HepG2 (cell line): Measurements from ENCODE around the gene ARID5B. TPM values are rescaled to one million over a fixed set of nuclear protein-coding genes. Genes with fewer than 3 reads are reported as not detected.

ENCODE experiments used
- ATAC-seq: fragments of 200-7000 bp; cut with Tn5 transposase; 3 replicates; pipeline ENCODE4 v1.9.1; 2020; ENCODE audit warnings: mild to moderate bottlenecking, moderate library complexity
- BruUV-seq: library from RNA; stranded (reverse); fragments of 400-500 nt; replicated peaks from 2 replicates; lab custom pipeline; 2021; lab: Mats Ljungman, UMichigan
- CTCF ChIA-PET: fragments of 300-600 bp; formaldehyde crosslinking; extraction: SDS; loops from one replicate; lab custom pipeline; 2021; ENCODE audit warnings: low total read pairs, inconsistent platforms, low intra/inter-chr PET ratio; lab: Yijun Ruan, JAX
- POLR2A ChIA-PET: fragments of 350-600 bp; sonication (Branson Sonifier 250); formaldehyde crosslinking; loops from one replicate; lab custom pipeline; 2020; ENCODE audit warnings: antibody characterized with exemption, inconsistent platforms; lab: Yijun Ruan, JAX
- DNase-seq: peaks from one replicate; pipeline ENCODE4 v3.0.0-alpha.2; 2015; ENCODE audit warnings: low spot score
- FAIRE-seq: peaks from 3 replicates; lab custom pipeline; 2011; peaks lifted over from hg19 to GRCh38; lab: Jason Lieb, UNC
- H2AFZ ChIP-seq: one replicate; pipeline ENCODE4 v1.6.1; 2011; ENCODE audit warnings: low read length, inconsistent platforms
- H3K27ac ChIP-seq: fragments of 300-600 bp; 3 replicates; pipeline ENCODE4 v1.8.0; 2011; ENCODE audit warnings: mixed run types, mild to moderate bottlenecking, mixed read lengths, low read length, inconsistent platforms; ENCODE audit not compliant: insufficient read depth; ENCODE audit errors: extremely low read length
- H3K27me3 ChIP-seq, 2 experiments: fragments of 200-600 bp in 1 of 2; 2 replicates in 1 of 2; 3 replicates in 1 of 2; pipeline versions ENCODE4 v1.6.0 to v1.8.0; 2011; ENCODE audit warnings: low read length in 2 of 2, mild to moderate bottlenecking in 2 of 2, moderate library complexity in 2 of 2, inconsistent platforms in 1 of 2; ENCODE audit not compliant: insufficient read depth in 2 of 2, control insufficient read depth in 1 of 2
- H3K36me3 ChIP-seq, 2 experiments: fragments of 200-600 bp in 1 of 2; replicated peaks in 1 of 2; 2 replicates in 1 of 2; 3 replicates in 1 of 2; pipeline versions ENCODE4 v1.5.1 to v1.8.0; 2011; ENCODE audit warnings: low read length in 2 of 2, inconsistent platforms in 1 of 2; ENCODE audit not compliant: insufficient read depth in 2 of 2, control insufficient read depth in 1 of 2
- H3K4me1 ChIP-seq: 2 replicates; pipeline ENCODE4 v1.5.1; 2012; ENCODE audit warnings: low read length, inconsistent platforms; ENCODE audit not compliant: insufficient read depth
- H3K4me2 ChIP-seq: 2 replicates; pipeline ENCODE4 v1.6.0; 2011; ENCODE audit warnings: low read depth, low read length, inconsistent platforms
- H3K4me3 ChIP-seq, 3 experiments: fragments of 200-600 bp in 1 of 3; sonication (generic), shearing (Covaris generic) in 1 of 3; replicated peaks in 1 of 3; 2 replicates each; pipeline ENCODE4 v1.5.1; 2011 to 2016; ENCODE audit warnings: low read length in 3 of 3, inconsistent platforms in 2 of 3, low read depth in 2 of 3, mild to moderate bottlenecking in 2 of 3, control low read depth in 1 of 3, mixed read lengths in 1 of 3; ENCODE audit not compliant: insufficient read depth in 1 of 3
- H3K79me2 ChIP-seq: one replicate; pipeline ENCODE4 v1.6.1; 2011; ENCODE audit warnings: low read length, inconsistent platforms; ENCODE audit not compliant: insufficient read depth
- H3K9ac ChIP-seq: 2 replicates; pipeline ENCODE4 v1.6.0; 2011; ENCODE audit warnings: mild to moderate bottlenecking, low read depth, low read length, inconsistent platforms; ENCODE audit not compliant: insufficient read depth
- H3K9me3 ChIP-seq: 2 replicates; pipeline ENCODE4 v1.5.1; 2012; ENCODE audit warnings: mild to moderate bottlenecking, low read length
- H4K20me1 ChIP-seq: 2 replicates; pipeline ENCODE4 v1.6.0; 2011; ENCODE audit warnings: inconsistent platforms, mild to moderate bottlenecking, low read length, moderate library complexity; ENCODE audit not compliant: insufficient read depth
- HOXA7 ChIP-seq: sonication (generic); formaldehyde crosslinking; IDR thresholded peaks from 2 replicates; pipeline ENCODE4 v1.8.1; 2022; ENCODE audit warnings: mild to moderate bottlenecking, missing genetic modification reagents, moderate library complexity
- MAFG ChIP-seq: sonication (generic); formaldehyde crosslinking; IDR thresholded peaks from 2 replicates; pipeline ENCODE4 v1.5.1; 2020; ENCODE audit warnings: mild to moderate bottlenecking, missing genetic modification reagents
- ZBTB8A ChIP-seq: sonication (generic); formaldehyde crosslinking; IDR thresholded peaks from 2 replicates; pipeline ENCODE4 v1.4.0; 2020; ENCODE audit warnings: mild to moderate bottlenecking, low read depth, missing genetic modification reagents, borderline replicate concordance
- ZNF451 ChIP-seq: sonication (generic); formaldehyde crosslinking; IDR thresholded peaks from 2 replicates; pipeline ENCODE4 v1.5.0; 2020; ENCODE audit warnings: mild to moderate bottlenecking, missing genetic modification reagents
- ZNF563 ChIP-seq: sonication (generic); formaldehyde crosslinking; IDR thresholded peaks from 2 replicates; pipeline ENCODE4 v1.8.0; 2022; ENCODE audit warnings: mild to moderate bottlenecking, moderate library complexity, missing genetic modification reagents
- WGBS: methylation state at CpG from one replicate; pipeline ENCODE4 v1.1.6; 2017; ENCODE audit warnings: low lambda C conversion rate; 5-methylcytosine and 5-hydroxymethylcytosine counted together
- in situ Hi-C: cut with HindIII; loops from 2 replicates; pipeline ENCODE4 v1.10.0; 2017; ENCODE audit warnings: low pct_unique_long_range_greater_than_20kb; ENCODE audit not compliant: extremely low pct_ligation_motif_present
- intact Hi-C: fragments of 100-400 bp; cut with micrococcal nuclease; formaldehyde crosslinking; loops from one replicate; pipeline ENCODE4 v1.10.0; 2022; ENCODE audit not compliant: unreplicated experiment
- polyA plus RNA-seq, 8 experiments: library from polyadenylated mRNA; depleted of rRNA in 3 of 8; stranded (reverse) in 7 of 8; unstranded in 1 of 8; fragments of >200 nt; fragmentation: Illumina TruSeq in 4 of 8; extraction: Trizol in 4 of 8; gene quantifications; 2 replicates each; pipeline versions ENCODE4 v1.2.1 to v1.2.3, GENCODE V29; 2011 to 2016; ENCODE audit warnings: low read depth in 4 of 8, missing spikeins in 1 of 8, mixed read lengths in 1 of 8; ENCODE audit not compliant: insufficient read depth in 1 of 8
- total RNA-seq, 5 experiments: library from RNA; depleted of rRNA; stranded (reverse); fragments of >200 nt; fragmentation: Illumina TruSeq; extraction: Trizol; gene quantifications; 2 replicates each; pipeline ENCODE4 v1.2.3, GENCODE V29; 2016; ENCODE audit warnings: low read depth in 1 of 5
- TF ChIP-seq, protein P1 (sequence below): sonication (generic); formaldehyde crosslinking; IDR thresholded peaks from 2 replicates; pipeline ENCODE4 v1.5.1; 2020; ENCODE audit warnings: mild to moderate bottlenecking, moderate library complexity, missing genetic modification reagents
- TF ChIP-seq, protein P2 (sequence below): sonication (generic); formaldehyde crosslinking; IDR thresholded peaks from 2 replicates; pipeline ENCODE4 v1.4.0; 2020; ENCODE audit warnings: missing genetic modification reagents, borderline replicate concordance
- TF ChIP-seq, protein P3 (sequence below): sonication (generic); formaldehyde crosslinking; IDR thresholded peaks from 2 replicates; pipeline ENCODE4 v1.5.1; 2020; ENCODE audit warnings: mild to moderate bottlenecking, missing genetic modification reagents

The ARID5B gene
- total and polyA plus RNA-seq, 2 of the 13 experiments (the other 11 are each of a cell fraction or from before 2014, with no cell fraction given): 6.2 to 21.1 TPM

DNA sequence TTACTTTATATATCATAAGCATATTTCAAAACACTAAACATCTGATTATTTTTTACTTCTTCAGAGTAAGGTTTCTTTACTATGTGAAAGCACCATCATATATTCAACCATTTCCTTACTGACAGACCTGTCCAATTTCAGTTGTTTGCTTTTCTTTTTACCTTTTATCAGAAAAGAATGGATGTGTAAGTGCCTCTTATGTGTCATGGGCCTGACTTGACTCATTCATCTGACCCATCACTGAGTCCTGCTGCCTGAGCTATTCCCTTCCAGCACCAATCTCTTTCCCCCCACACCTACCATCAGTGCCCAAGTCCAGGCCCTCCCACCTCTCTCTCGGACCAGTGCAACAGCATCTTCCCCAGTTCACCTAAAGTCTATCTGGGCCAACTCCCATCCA is 41.7 kb upstream of the ARID5B start:
- H3K27ac ChIP-seq: no peak overlapping the region

More for the DNA sequence above, 41.7 kb upstream of the ARID5B start:
- ATAC-seq: no peak
- Histone ChIP-seq H3K36me3 (no peaks in the 10 kb centered on the region), H3K9ac (no peak overlapping the region), H2AFZ (no peak overlapping the region), H3K27me3 (no peaks in the 10 kb centered on the region), H3K9me3 (no peaks in the 10 kb centered on the region), H3K4me2 (no peak overlapping the region), H3K79me2 (no peaks in the 10 kb centered on the region)
- WGBS: 26% methylated on average over 1 of the region's 1 CpG
- in situ Hi-C loops: no loop called here
- POLR2A ChIA-PET: no interaction called here
- no peak for DNase-seq
- FAIRE-seq: no peak
- TF ChIP-seq, protein P1, sequence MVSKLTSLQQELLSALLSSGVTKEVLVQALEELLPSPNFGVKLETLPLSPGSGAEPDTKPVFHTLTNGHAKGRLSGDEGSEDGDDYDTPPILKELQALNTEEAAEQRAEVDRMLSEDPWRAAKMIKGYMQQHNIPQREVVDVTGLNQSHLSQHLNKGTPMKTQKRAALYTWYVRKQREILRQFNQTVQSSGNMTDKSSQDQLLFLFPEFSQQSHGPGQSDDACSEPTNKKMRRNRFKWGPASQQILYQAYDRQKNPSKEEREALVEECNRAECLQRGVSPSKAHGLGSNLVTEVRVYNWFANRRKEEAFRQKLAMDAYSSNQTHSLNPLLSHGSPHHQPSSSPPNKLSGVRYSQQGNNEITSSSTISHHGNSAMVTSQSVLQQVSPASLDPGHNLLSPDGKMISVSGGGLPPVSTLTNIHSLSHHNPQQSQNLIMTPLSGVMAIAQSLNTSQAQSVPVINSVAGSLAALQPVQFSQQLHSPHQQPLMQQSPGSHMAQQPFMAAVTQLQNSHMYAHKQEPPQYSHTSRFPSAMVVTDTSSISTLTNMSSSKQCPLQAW (CRISPR knock-in tag): no peak
- TF ChIP-seq ZNF563 (CRISPR knock-in tag) (no peak), ZBTB8A (CRISPR knock-in tag) (no peak), HOXA7 (CRISPR knock-in tag) (no peak), ZNF451 (CRISPR knock-in tag) (no peak), MAFG (no peak)
- TF ChIP-seq, protein P2, sequence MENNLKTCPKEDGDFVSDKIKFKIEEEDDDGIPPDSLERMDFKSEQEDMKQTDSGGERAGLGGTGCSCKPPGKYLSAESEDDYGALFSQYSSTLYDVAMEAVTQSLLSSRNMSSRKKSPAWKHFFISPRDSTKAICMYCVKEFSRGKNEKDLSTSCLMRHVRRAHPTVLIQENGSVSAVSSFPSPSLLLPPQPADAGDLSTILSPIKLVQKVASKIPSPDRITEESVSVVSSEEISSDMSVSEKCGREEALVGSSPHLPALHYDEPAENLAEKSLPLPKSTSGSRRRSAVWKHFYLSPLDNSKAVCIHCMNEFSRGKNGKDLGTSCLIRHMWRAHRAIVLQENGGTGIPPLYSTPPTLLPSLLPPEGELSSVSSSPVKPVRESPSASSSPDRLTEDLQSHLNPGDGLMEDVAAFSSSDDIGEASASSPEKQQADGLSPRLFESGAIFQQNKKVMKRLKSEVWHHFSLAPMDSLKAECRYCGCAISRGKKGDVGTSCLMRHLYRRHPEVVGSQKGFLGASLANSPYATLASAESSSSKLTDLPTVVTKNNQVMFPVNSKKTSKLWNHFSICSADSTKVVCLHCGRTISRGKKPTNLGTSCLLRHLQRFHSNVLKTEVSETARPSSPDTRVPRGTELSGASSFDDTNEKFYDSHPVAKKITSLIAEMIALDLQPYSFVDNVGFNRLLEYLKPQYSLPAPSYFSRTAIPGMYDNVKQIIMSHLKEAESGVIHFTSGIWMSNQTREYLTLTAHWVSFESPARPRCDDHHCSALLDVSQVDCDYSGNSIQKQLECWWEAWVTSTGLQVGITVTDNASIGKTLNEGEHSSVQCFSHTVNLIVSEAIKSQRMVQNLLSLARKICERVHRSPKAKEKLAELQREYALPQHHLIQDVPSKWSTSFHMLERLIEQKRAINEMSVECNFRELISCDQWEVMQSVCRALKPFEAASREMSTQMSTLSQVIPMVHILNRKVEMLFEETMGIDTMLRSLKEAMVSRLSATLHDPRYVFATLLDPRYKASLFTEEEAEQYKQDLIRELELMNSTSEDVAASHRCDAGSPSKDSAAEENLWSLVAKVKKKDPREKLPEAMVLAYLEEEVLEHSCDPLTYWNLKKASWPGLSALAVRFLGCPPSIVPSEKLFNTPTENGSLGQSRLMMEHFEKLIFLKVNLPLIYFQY (CRISPR knock-in tag): no peak
- TF ChIP-seq, protein P3, sequence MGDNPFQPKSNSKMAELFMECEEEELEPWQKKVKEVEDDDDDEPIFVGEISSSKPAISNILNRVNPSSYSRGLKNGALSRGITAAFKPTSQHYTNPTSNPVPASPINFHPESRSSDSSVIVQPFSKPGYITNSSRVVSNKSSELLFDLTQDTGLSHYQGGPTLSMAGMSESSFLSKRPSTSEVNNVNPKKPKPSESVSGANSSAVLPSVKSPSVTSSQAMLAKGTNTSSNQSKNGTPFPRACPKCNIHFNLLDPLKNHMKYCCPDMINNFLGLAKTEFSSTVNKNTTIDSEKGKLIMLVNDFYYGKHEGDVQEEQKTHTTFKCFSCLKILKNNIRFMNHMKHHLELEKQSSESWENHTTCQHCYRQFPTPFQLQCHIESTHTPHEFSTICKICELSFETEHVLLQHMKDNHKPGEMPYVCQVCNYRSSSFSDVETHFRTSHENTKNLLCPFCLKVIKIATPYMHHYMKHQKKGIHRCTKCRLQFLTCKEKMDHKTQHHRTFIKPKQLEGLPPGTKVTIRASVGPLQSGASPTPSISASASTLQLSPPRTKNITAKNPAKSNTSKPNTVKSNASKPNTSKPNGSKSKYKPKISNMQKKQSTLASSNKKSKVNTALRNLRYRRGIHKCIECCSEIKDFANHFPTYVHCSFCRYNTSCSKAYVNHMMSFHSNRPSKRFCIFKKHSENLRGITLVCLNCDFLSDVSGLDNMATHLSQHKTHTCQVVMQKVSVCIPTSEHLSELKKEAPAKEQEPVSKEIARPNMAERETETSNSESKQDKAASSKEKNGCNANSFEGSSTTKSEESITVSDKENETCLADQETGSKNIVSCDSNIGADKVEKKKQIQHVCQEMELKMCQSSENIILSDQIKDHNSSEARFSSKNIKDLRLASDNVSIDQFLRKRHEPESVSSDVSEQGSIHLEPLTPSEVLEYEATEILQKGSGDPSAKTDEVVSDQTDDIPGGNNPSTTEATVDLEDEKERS (CRISPR knock-in tag): no peak
- TF ChIP-seq, all 625 proteins: peak for 0
- H3K4me3 ChIP-seq: no peak overlapping the region
- H4K20me1 ChIP-seq: no peaks in the 10 kb centered on the region
- H3K4me1 ChIP-seq: no peaks in the 10 kb centered on the region
- no TSS peak for BruUV-seq
- CTCF ChIA-PET: no interaction called here
- intact Hi-C loops: no loop called here
